Measurements from ENCODE around the gene MRGPRF.

DNA sequence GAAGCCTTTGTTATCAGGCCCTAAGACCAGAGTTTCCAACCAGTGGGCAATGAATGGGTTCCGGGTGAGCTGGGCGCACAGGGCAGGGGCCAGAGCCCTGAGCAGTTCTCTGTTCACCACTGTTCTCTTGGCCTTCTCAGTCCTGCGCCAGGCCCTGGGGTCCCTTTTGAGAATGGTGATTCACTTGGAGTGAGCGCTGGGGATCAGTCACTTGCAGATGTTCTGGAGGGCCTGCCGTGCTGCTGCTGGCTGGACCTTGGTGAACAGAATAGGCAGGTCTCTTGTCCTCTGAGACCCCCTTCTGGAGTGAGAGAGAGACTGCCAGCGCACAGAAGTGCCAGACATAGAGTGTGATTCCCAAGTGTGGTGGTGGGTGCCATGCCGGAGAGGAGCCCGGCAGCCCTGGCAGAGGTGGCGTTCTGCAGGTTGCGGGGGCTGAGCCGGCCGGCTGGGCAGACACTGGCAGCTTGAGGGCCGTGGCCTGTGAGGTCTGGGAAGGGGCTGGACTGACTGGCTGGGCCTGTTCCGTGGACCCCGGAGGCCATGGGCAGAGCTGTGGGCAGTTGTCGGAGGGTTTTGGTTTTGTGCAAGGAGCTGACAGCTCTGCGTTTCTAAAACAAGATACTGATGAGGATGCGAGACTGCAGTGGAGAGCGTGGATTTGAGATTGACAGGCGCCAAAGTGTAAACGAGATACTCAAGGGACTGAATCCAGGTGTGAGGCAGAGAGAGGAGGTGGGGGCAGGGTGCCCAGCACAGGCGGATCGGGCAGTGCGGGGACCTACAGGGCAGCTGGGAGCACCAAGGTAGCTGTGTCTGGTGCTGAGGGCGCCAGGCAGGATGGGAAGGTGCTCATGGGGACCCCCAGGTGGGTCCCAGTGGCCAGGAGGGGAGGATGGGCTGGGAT, 48.0 kb upstream of the MRGPRF start:
- TF ChIP-seq POLR2AphosphoS5 (IDR thresholded peaks at IDR 0.05; ENCODE audit: low read depth, low read length) (no peak), TAF1 (IDR thresholded peaks at IDR 0.05; ENCODE audit: low read depth, low read length) (no peak), POLR2A (IDR thresholded peaks at IDR 0.05; ENCODE audit: low read depth, low read length) (no peak), POU2F2 (IDR thresholded peaks at IDR 0.05; ENCODE audit: low read depth, low read length) (no peak), SPI1 (IDR thresholded peaks at IDR 0.05; ENCODE audit: low read depth, low read length) (no peak)
